Mammary epithelial cell (primary cell): ENCODE results near the gene CD59.

Experiments used
- CTCF ChIP-seq, 2 donors: IDR thresholded peaks in 1 of 2; conservative IDR thresholded peaks in 1 of 2; 2 replicates each; pipeline ENCODE4 v1.5.1; 2011 to 2012; ENCODE audit warnings: inconsistent platforms in 2 of 2, low read length in 2 of 2, mild to moderate bottlenecking in 2 of 2, control low read depth in 1 of 2, low read depth in 1 of 2; ENCODE audit not compliant: insufficient read depth in 1 of 2; ENCODE audit errors: extremely low read depth in 1 of 2
- EZH2 ChIP-seq: IDR thresholded peaks from 2 replicates; pipeline ENCODE4 v1.6.1; 2012; ENCODE audit warnings: low read length, inconsistent platforms, borderline replicate concordance

GRCh38 chr11:33665350-33666106 is 70.7 kb downstream of the CD59 start:
- TF ChIP-seq CTCF (conservative IDR thresholded peaks at IDR 0.05 in 1 of 2, IDR thresholded peaks at IDR 0.05 in 1 of 2; ENCODE audit: extremely low read depth in 1 of 2, insufficient read depth in 1 of 2, low read depth in 1 of 2, low read length in 2 of 2) (no peak), EZH2 (no peak)
